ENCODE results near the gene KRT14. TPM values are rescaled to one million over a fixed set of nuclear protein-coding genes. Genes with fewer than 3 reads are reported as not detected.

The KRT14 gene
- total RNA-seq, 1 experiment from 2014 or later: 0.15 TPM

DNA sequence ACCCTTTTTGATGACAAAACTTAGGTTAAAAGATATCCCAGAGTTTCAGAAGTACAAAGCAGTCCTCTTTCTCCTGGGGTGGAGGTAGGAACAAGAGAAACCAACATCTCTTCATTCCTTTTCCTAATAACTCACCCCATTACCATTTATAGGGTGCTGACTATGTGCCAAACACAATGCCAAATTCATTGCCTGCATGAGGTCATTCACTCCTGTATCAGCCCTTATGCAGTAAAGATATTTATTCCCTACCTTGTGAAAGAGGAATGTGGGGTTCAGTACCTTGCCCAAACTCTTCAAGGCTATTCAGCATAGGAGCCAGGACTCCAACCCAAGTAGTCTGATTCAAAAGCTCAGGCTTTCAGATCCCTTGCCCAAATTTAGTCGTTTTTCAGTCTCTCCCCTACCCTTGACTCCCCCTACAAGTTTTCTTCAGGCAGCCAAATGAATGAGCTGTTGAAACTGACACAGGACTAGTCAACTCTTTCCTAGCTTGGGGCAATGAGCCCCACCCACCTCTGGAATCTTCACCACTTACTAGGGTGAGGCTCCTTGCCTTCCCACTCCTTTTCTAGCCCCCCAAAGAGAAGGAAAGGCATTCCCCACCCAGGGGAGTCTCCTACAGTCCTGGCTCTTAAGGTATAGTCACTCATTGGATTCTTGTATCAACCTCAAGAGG, 5.9 kb downstream of the KRT14 start:
- no TSS peak for BruUV-seq (replicated peaks)
- Histone ChIP-seq H3K9me3 (ENCODE audit: low read length) (no peaks in the 10 kb centered on the region), H3F3A (ENCODE audit: low read length, unreplicated experiment) (no peaks in the 10 kb centered on the region), H3K36me3 (ENCODE audit: low read depth, low read length) (no peaks in the 10 kb centered on the region), H3K9me2 (replicated peaks; ENCODE audit: low read length) (no peaks in the 10 kb centered on the region), H3K79me2 (ENCODE audit: low read length) (no peaks in the 10 kb centered on the region), H3K4me3 (ENCODE audit: low read length) (no peak overlapping the region), H3K27me3 (ENCODE audit: low read length) (no peaks in the 10 kb centered on the region), H3K4me1 (ENCODE audit: insufficient read depth, low read length) (peaks cover 29% of the 10 kb centered on the region), H3K27ac (ENCODE audit: low read length) (peak overlapping the region; percentile 6; the same call in 1 of the 2 replicates), H3K9ac (ENCODE audit: low read length) (no peak overlapping the region), H4K20me1 (ENCODE audit: low read length) (no peaks in the 10 kb centered on the region), H3K4me2 (ENCODE audit: low read length) (no peak overlapping the region), H2AFZ (ENCODE audit: low read length) (no peak overlapping the region)
- intact Hi-C loops (cut with micrococcal nuclease): no loop called here
- ChIA-PET POLR2A (ENCODE audit: unreplicated experiment) (no interaction called here), CTCF (interaction anchor here (0.6 to 1.0 kb wide), 3 partner anchors 68 to 201 kb away, joined by 3 to 4 read pairs (median 4); no protein-coding TSS in a partner anchor)
- ATAC-seq: no peak
- DNase-seq: peak; percentile 52
- TF ChIP-seq EZH2phosphoT487 (IDR thresholded peaks at IDR 0.05; ENCODE audit: borderline replicate concordance, low read length) (no peak), EZH2 (IDR thresholded peaks at IDR 0.05; ENCODE audit: low read length, unreplicated experiment) (no peak)
- TF ChIP-seq, protein P1, sequence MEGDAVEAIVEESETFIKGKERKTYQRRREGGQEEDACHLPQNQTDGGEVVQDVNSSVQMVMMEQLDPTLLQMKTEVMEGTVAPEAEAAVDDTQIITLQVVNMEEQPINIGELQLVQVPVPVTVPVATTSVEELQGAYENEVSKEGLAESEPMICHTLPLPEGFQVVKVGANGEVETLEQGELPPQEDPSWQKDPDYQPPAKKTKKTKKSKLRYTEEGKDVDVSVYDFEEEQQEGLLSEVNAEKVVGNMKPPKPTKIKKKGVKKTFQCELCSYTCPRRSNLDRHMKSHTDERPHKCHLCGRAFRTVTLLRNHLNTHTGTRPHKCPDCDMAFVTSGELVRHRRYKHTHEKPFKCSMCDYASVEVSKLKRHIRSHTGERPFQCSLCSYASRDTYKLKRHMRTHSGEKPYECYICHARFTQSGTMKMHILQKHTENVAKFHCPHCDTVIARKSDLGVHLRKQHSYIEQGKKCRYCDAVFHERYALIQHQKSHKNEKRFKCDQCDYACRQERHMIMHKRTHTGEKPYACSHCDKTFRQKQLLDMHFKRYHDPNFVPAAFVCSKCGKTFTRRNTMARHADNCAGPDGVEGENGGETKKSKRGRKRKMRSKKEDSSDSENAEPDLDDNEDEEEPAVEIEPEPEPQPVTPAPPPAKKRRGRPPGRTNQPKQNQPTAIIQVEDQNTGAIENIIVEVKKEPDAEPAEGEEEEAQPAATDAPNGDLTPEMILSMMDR (conservative IDR thresholded peaks at IDR 0.05; ENCODE audit: low read depth, low read length): no peak

- Histone ChIP-seq H3K27ac (ENCODE audit: low read length) (peak overlapping the region; percentile 6; the same call in 1 of the 2 replicates), H3K79me2 (ENCODE audit: low read length) (no peaks in the 10 kb centered on the region), H3K9me2 (replicated peaks; ENCODE audit: low read length) (no peaks in the 10 kb centered on the region), H3K36me3 (ENCODE audit: low read depth, low read length) (no peaks in the 10 kb centered on the region), H3K27me3 (ENCODE audit: low read length) (no peaks in the 10 kb centered on the region), H3F3A (ENCODE audit: low read length, unreplicated experiment) (no peaks in the 10 kb centered on the region), H3K9me3 (ENCODE audit: low read length) (no peaks in the 10 kb centered on the region), H4K20me1 (ENCODE audit: low read length) (no peaks in the 10 kb centered on the region), H3K4me2 (ENCODE audit: low read length) (no peak overlapping the region), H3K4me1 (ENCODE audit: insufficient read depth, low read length) (peaks cover 29% of the 10 kb centered on the region), H3K9ac (ENCODE audit: low read length) (no peak overlapping the region), H2AFZ (ENCODE audit: low read length) (no peak overlapping the region), H3K4me3 (ENCODE audit: low read length) (no peak overlapping the region)
- ChIA-PET CTCF (interaction anchor here (0.6 to 0.9 kb wide), 2 partner anchors 85 to 206 kb away, joined by 3 to 5 read pairs; partner anchors contain the start of gene JUP), POLR2A (ENCODE audit: unreplicated experiment) (no interaction called here)
- DNase-seq (no peak), ATAC-seq (no peak)
- BruUV-seq (replicated peaks): no TSS peak
- no peak for TF ChIP-seq EZH2phosphoT487 (IDR thresholded peaks at IDR 0.05; ENCODE audit: borderline replicate concordance, low read length)
- TF ChIP-seq, protein P1 (conservative IDR thresholded peaks at IDR 0.05; ENCODE audit: low read depth, low read length): no peak
- no peak for TF ChIP-seq EZH2 (IDR thresholded peaks at IDR 0.05; ENCODE audit: low read length, unreplicated experiment)
- intact Hi-C loops (cut with micrococcal nuclease): no loop called here
Measured at GRCh38 chr17:41580244-41580575, 6.5 kb downstream of the KRT14 start.
